GM21825 (cell line): ENCODE results near the gene CCDC70.
"Not testable (repeated sequence)": the region's sequence is repeated elsewhere in the genome, so short reads cannot be mapped to it uniquely, and the experiment has no call there.

Experiments
- ATAC-seq: cut with Tn5 transposase; IDR thresholded peaks from one replicate; pipeline ENCODE4 v1.9.1; 2021; ENCODE audit warnings: mild to moderate bottlenecking, moderate library complexity; ENCODE audit not compliant: unreplicated experiment

The CCDC70 gene

GRCh38 chr13:51861723-51862300, at the start of gene CCDC70:
Gene CCDC70, plus strand, starts transcription at chr13:51861969. Its CDS starts 3,443 bp downstream, at chr13:51865412.
- ATAC-seq = no peak

- no peak for ATAC-seq
Observed at GRCh38 chr13:51814071-51814470, 47.7 kb upstream of the CCDC70 start.

- ATAC-seq = peak; percentile 52
Observed at GRCh38 chr13:51814825-51815650, 46.7 kb upstream of the CCDC70 start.

GRCh38 chr13:51815848-51816247, 45.9 kb upstream of the CCDC70 start:
- ATAC-seq = no peak

GRCh38 chr13:51816604-51817249, 45.0 kb upstream of the CCDC70 start:
- no peak for ATAC-seq

GRCh38 chr13:51817717-51818116, 44.1 kb upstream of the CCDC70 start:
- no peak for ATAC-seq

GRCh38 chr13:51818276-51818675, 43.5 kb upstream of the CCDC70 start:
- ATAC-seq = no peak

- ATAC-seq = no peak
Observed at GRCh38 chr13:51818781-51819511, 42.8 kb upstream of the CCDC70 start.

- ATAC-seq = no peak
Observed at GRCh38 chr13:51819544-51819943, 42.2 kb upstream of the CCDC70 start.

GRCh38 chr13:51820016-51820597, 41.7 kb upstream of the CCDC70 start:
- no peak for ATAC-seq

- no peak for ATAC-seq
Observed at GRCh38 chr13:51821606-51822005, 40.2 kb upstream of the CCDC70 start.

GRCh38 chr13:51822106-51822815, 39.5 kb upstream of the CCDC70 start:
- ATAC-seq = no peak

- no peak for ATAC-seq
Observed at GRCh38 chr13:51823359-51823758, 38.4 kb upstream of the CCDC70 start.

GRCh38 chr13:51823863-51824262, 37.9 kb upstream of the CCDC70 start:
- no peak for ATAC-seq

GRCh38 chr13:51824712-51825111, 37.1 kb upstream of the CCDC70 start:
- ATAC-seq = not testable (repeated sequence)

GRCh38 chr13:51825165-51825592, 36.6 kb upstream of the CCDC70 start:
- ATAC-seq = no peak

GRCh38 chr13:51825681-51826254, 36.0 kb upstream of the CCDC70 start:
- ATAC-seq = no peak

- ATAC-seq = no peak
Observed at GRCh38 chr13:51826606-51827005, 35.2 kb upstream of the CCDC70 start.

GRCh38 chr13:51827254-51827653, 34.5 kb upstream of the CCDC70 start:
- ATAC-seq = no peak
